Nephron progenitor cell (in vitro differentiated cells): ENCODE data around the gene BLMH.

Experiments used
- DNase-seq: peaks from one replicate; pipeline ENCODE4 v3.0.0; 2021
- H3K27ac Mint-ChIP-seq: 2 replicates; pipeline ENCODE4 v1.8.0; 2021; ENCODE audit warnings: mild to moderate bottlenecking, moderate library complexity, mixed read lengths
- H3K27me3 Mint-ChIP-seq: 2 replicates; pipeline ENCODE4 v1.8.0; 2021; ENCODE audit warnings: mild to moderate bottlenecking, low read depth, mixed read lengths; ENCODE audit not compliant: poor library complexity
- H3K36me3 Mint-ChIP-seq: 2 replicates; pipeline ENCODE4 v1.8.0; 2021; ENCODE audit warnings: low read depth, mixed read lengths
- H3K4me1 Mint-ChIP-seq: 2 replicates; pipeline ENCODE4 v1.8.0; 2021; ENCODE audit warnings: mixed read lengths
- H3K4me3 Mint-ChIP-seq: 2 replicates; pipeline ENCODE4 v1.8.0; 2021; ENCODE audit warnings: mild to moderate bottlenecking, moderate library complexity, mixed read lengths
- H3K9me3 Mint-ChIP-seq: 2 replicates; pipeline ENCODE4 v1.8.0; 2021; ENCODE audit warnings: mild to moderate bottlenecking, moderate library complexity, mixed read lengths
- TF ChIP-seq, protein P1 (sequence below): fragments of 200-600 bp; sonication (generic); IDR thresholded peaks from 2 replicates; pipeline ENCODE4 v1.5.0; 2021; ENCODE audit warnings: antibody characterized with exemption

BLMH gene

GRCh38 chr17:30246460-30246859, 45.3 kb downstream of the BLMH start:
- Mint-ChIP-seq H3K4me1 (no peaks in the 10 kb centered on the region), H3K27me3 (peaks cover 7% of the 10 kb centered on the region), H3K4me3 (no peak overlapping the region), H3K9me3 (no peaks in the 10 kb centered on the region), H3K36me3 (peaks cover 49% of the 10 kb centered on the region), H3K27ac (no peak overlapping the region)
- DNase-seq = no peak
- TF ChIP-seq, protein P1, sequence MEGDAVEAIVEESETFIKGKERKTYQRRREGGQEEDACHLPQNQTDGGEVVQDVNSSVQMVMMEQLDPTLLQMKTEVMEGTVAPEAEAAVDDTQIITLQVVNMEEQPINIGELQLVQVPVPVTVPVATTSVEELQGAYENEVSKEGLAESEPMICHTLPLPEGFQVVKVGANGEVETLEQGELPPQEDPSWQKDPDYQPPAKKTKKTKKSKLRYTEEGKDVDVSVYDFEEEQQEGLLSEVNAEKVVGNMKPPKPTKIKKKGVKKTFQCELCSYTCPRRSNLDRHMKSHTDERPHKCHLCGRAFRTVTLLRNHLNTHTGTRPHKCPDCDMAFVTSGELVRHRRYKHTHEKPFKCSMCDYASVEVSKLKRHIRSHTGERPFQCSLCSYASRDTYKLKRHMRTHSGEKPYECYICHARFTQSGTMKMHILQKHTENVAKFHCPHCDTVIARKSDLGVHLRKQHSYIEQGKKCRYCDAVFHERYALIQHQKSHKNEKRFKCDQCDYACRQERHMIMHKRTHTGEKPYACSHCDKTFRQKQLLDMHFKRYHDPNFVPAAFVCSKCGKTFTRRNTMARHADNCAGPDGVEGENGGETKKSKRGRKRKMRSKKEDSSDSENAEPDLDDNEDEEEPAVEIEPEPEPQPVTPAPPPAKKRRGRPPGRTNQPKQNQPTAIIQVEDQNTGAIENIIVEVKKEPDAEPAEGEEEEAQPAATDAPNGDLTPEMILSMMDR = no peak

DNA sequence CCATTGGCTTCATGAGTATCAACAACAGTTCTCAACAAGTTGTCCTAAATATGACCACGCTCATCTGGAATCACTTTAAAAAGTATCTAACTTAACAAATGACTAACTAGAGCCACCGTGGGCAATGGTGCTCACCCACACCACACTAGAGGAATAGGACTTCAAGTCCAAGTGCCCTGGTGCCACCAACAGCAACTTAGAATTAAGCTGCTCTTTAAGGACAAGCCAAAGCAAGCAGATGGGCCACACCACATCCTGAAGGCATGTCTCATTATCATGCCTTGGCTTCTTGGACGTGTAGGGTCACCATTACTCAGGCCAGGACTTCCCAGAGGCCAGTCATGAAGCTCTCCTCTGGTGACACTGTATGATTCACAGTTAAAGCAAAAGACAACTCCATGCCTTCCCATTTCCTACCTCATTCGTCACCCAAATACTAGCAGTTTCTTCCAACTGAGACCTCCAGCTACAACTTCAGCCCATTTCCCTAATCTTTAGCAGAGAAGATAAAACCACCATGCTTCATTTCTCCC, 46.8 kb downstream of the BLMH start:
- Mint-ChIP-seq H3K27ac (no peak overlapping the region), H3K4me3 (no peak overlapping the region), H3K27me3 (peaks cover 22% of the 10 kb centered on the region), H3K4me1 (no peaks in the 10 kb centered on the region), H3K9me3 (peaks cover 8% of the 10 kb centered on the region), H3K36me3 (peaks cover 39% of the 10 kb centered on the region)
- TF ChIP-seq, protein P1 = no peak
- no peak for DNase-seq

DNA sequence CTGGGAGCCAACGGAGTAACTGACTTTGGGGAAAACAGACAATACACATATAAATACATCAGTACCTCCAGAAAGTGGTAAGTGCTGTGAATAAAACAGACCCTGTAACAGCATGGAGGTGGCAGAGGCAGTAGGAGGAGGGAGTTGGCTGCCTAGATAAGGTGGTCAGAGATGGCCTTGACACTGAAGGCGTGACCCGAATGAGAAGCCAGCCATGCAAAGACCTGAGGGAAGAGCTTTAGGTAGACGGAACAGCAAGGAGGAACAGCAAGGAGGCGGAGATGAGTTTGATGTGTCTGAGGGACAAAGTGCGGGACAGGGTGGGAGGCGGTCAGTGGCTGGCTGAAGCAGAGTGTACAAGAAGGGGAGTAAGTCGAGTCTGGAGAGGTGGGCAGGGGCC, 48.2 kb downstream of the BLMH start:
- no peak overlapping the region for H3K27ac Mint-ChIP-seq

GRCh38 chr17:30243002-30243401, 48.7 kb downstream of the BLMH start:
- Mint-ChIP-seq H3K9me3 (peaks cover 16% of the 10 kb centered on the region), H3K27ac (no peak overlapping the region), H3K4me1 (peaks cover 9% of the 10 kb centered on the region), H3K27me3 (peaks cover 42% of the 10 kb centered on the region), H3K36me3 (peaks cover 20% of the 10 kb centered on the region), H3K4me3 (no peak overlapping the region)
- no peak for DNase-seq
- TF ChIP-seq, protein P1 = no peak

More for the DNA sequence above, 48.2 kb downstream of the BLMH start:
- Mint-ChIP-seq H3K27me3 (peaks cover 36% of the 10 kb centered on the region), H3K4me1 (peaks cover 3% of the 10 kb centered on the region), H3K4me3 (no peak overlapping the region), H3K9me3 (peaks cover 16% of the 10 kb centered on the region), H3K36me3 (peaks cover 26% of the 10 kb centered on the region)
- TF ChIP-seq, protein P1 = no peak
- no peak for DNase-seq

GRCh38 chr17:30241051-30241450, 50.7 kb downstream of the BLMH start:
- DNase-seq = no peak
- H3K36me3 Mint-ChIP-seq = peaks cover 5% of the 10 kb centered on the region
- H3K9me3 Mint-ChIP-seq = peaks cover 16% of the 10 kb centered on the region
- peaks cover 61% of the 10 kb centered on the region for H3K27me3 Mint-ChIP-seq
- H3K27ac Mint-ChIP-seq = no peak overlapping the region
- peaks cover 18% of the 10 kb centered on the region for H3K4me1 Mint-ChIP-seq
- TF ChIP-seq, protein P1 = no peak
- no peak overlapping the region for H3K4me3 Mint-ChIP-seq

GRCh38 chr17:30240177-30240576, 51.6 kb downstream of the BLMH start:
- peaks cover 70% of the 10 kb centered on the region for H3K27me3 Mint-ChIP-seq
- peaks cover 16% of the 10 kb centered on the region for H3K9me3 Mint-ChIP-seq
- no peak for DNase-seq
- no peak overlapping the region for H3K4me3 Mint-ChIP-seq
- peaks cover 5% of the 10 kb centered on the region for H3K36me3 Mint-ChIP-seq
- H3K27ac Mint-ChIP-seq = no peak overlapping the region
- TF ChIP-seq, protein P1 = no peak
- H3K4me1 Mint-ChIP-seq = peaks cover 22% of the 10 kb centered on the region
